PC-3 (cell line): Measurements from ENCODE around the gene UBE2D2.

Experiments used
- CTCF ChIP-seq: fragments of 300-600 bp; sonication (generic); conservative IDR thresholded peaks from 2 replicates; pipeline ENCODE4 v1.5.1; 2017; ENCODE audit warnings: antibody characterized with exemption, low read depth, mild to moderate bottlenecking, low read length
- EZH2 ChIP-seq: fragments of 300-600 bp; sonication (generic); IDR thresholded peaks from one replicate; pipeline ENCODE4 v1.6.1; 2017; ENCODE audit warnings: antibody characterized with exemption, mild to moderate bottlenecking, low read length; ENCODE audit not compliant: unreplicated experiment
- EZH2phosphoT487 ChIP-seq: fragments of 300-600 bp; sonication (generic); IDR thresholded peaks from 2 replicates; pipeline ENCODE4 v1.6.1; 2018; ENCODE audit warnings: mild to moderate bottlenecking, antibody characterized with exemption, low read length, borderline replicate concordance

GRCh38 chr5:139571543-139571942, 10.4 kb downstream of the UBE2D2 start:
- no peak for TF ChIP-seq EZH2phosphoT487
- TF ChIP-seq CTCF: no peak
- TF ChIP-seq EZH2: no peak
